Effector memory CD4-positive, alpha-beta T cell (primary cell): ENCODE measurements around the gene SFXN5.

Experiments
- DNase-seq, 3 donors: peaks; one replicate each; pipeline ENCODE4 v3.0.0-alpha.2; 2020
- H3K27ac ChIP-seq: 2 replicates; pipeline ENCODE4 v1.7.0; 2013; ENCODE audit warnings: mild to moderate bottlenecking, low read length, moderate library complexity; ENCODE audit not compliant: insufficient read depth, poor library complexity, severe bottlenecking
- H3K27me3 ChIP-seq: replicated peaks from 2 replicates; pipeline ENCODE4 v1.7.0; 2013; ENCODE audit warnings: mild to moderate bottlenecking, low read length; ENCODE audit not compliant: insufficient read depth, control insufficient read depth, poor library complexity, severe bottlenecking
- H3K36me3 ChIP-seq: 2 replicates; pipeline ENCODE4 v1.7.0; 2013; ENCODE audit warnings: mild to moderate bottlenecking, low read length, moderate library complexity; ENCODE audit not compliant: control insufficient read depth, insufficient read depth
- H3K4me1 ChIP-seq: 2 replicates; pipeline ENCODE4 v1.7.0; 2013; ENCODE audit warnings: low read length, mild to moderate bottlenecking; ENCODE audit not compliant: control insufficient read depth, insufficient read depth, poor library complexity, severe bottlenecking
- H3K4me3 ChIP-seq: 2 replicates; pipeline ENCODE4 v1.7.0; 2013; ENCODE audit warnings: low read length, low read depth, mild to moderate bottlenecking; ENCODE audit not compliant: insufficient read depth, poor library complexity, severe bottlenecking
- H3K9me3 ChIP-seq: 2 replicates; pipeline ENCODE4 v1.7.0; 2013; ENCODE audit warnings: mild to moderate bottlenecking, low read length, moderate library complexity; ENCODE audit not compliant: control insufficient read depth

SFXN5 gene

GRCh38 chr2:72973566-72974435, 97.7 kb downstream of the SFXN5 start:
- H3K9me3 ChIP-seq = no peaks in the 10 kb centered on the region
- no peaks in the 10 kb centered on the region for H3K27me3 ChIP-seq
- DNase-seq = no peak
- no peaks in the 10 kb centered on the region for H3K4me1 ChIP-seq
- no peak overlapping the region for H3K27ac ChIP-seq
- H3K4me3 ChIP-seq = no peak overlapping the region
- H3K36me3 ChIP-seq = no peaks in the 10 kb centered on the region

DNA sequence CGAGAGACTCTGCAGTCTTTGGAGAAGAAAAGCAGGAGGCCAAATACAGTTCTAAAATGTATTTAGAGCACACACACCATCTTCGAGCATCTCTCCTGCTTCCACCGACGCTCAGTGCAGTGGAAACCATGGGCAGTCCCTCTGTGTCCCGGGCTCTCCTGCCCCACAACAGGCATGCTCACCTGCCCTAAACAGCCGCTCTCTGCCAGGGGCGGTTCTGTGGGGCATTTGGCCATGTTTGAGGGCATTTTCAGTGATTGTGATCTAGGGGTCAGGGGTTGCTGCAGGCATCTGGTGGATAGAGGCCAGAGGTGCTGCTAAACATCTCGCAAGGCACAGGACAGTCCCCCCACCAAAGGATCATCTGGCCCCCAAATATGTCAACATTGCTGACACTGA, 98.4 kb downstream of the SFXN5 start:
- H3K27ac ChIP-seq = no peak overlapping the region
- no peak overlapping the region for H3K4me3 ChIP-seq
- H3K4me1 ChIP-seq = no peaks in the 10 kb centered on the region
- H3K9me3 ChIP-seq = no peaks in the 10 kb centered on the region
- H3K36me3 ChIP-seq = no peaks in the 10 kb centered on the region
- no peak for DNase-seq
- no peaks in the 10 kb centered on the region for H3K27me3 ChIP-seq

GRCh38 chr2:72972352-72973136, 99.0 kb downstream of the SFXN5 start:
- H3K4me1 ChIP-seq = no peaks in the 10 kb centered on the region
- no peaks in the 10 kb centered on the region for H3K36me3 ChIP-seq
- H3K27ac ChIP-seq = no peak overlapping the region
- H3K9me3 ChIP-seq = no peaks in the 10 kb centered on the region
- no peak for DNase-seq
- H3K4me3 ChIP-seq = no peak overlapping the region
- H3K27me3 ChIP-seq = no peaks in the 10 kb centered on the region

DNA sequence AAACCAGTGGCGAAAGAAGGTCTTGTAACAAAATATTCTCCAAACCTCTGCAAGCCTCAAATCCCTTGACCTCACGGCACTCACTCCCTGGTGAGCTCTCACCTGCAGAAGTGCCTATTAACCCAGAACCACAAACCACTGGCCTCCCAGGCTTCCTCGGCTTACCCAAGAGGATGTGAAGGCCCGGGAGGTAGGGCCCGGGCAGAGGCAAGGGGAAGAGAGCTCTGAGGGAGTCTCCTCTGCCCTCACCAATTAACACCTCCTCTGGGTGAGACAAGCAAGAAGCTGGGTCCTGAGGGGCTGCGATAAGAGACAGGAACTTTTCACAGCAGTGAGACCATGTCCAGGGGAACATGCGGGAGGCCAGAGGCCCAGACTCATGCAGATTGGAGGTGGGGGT, 100.5 kb downstream of the SFXN5 start:
- H3K4me3 ChIP-seq = no peak overlapping the region
- no peaks in the 10 kb centered on the region for H3K36me3 ChIP-seq
- no peaks in the 10 kb centered on the region for H3K9me3 ChIP-seq
- no peaks in the 10 kb centered on the region for H3K4me1 ChIP-seq
- no peak overlapping the region for H3K27ac ChIP-seq
- no peak for DNase-seq
- H3K27me3 ChIP-seq = no peaks in the 10 kb centered on the region

GRCh38 chr2:72969706-72970105, 101.8 kb downstream of the SFXN5 start:
- no peaks in the 10 kb centered on the region for H3K9me3 ChIP-seq
- H3K4me1 ChIP-seq = no peaks in the 10 kb centered on the region
- DNase-seq = no peak
- no peak overlapping the region for H3K27ac ChIP-seq
- H3K27me3 ChIP-seq = no peaks in the 10 kb centered on the region
- no peaks in the 10 kb centered on the region for H3K36me3 ChIP-seq
- no peak overlapping the region for H3K4me3 ChIP-seq

GRCh38 chr2:72968286-72968685, 103.2 kb downstream of the SFXN5 start:
- Histone ChIP-seq H3K36me3 (no peaks in the 10 kb centered on the region), H3K4me1 (no peaks in the 10 kb centered on the region), H3K27ac (no peak overlapping the region)

DNA sequence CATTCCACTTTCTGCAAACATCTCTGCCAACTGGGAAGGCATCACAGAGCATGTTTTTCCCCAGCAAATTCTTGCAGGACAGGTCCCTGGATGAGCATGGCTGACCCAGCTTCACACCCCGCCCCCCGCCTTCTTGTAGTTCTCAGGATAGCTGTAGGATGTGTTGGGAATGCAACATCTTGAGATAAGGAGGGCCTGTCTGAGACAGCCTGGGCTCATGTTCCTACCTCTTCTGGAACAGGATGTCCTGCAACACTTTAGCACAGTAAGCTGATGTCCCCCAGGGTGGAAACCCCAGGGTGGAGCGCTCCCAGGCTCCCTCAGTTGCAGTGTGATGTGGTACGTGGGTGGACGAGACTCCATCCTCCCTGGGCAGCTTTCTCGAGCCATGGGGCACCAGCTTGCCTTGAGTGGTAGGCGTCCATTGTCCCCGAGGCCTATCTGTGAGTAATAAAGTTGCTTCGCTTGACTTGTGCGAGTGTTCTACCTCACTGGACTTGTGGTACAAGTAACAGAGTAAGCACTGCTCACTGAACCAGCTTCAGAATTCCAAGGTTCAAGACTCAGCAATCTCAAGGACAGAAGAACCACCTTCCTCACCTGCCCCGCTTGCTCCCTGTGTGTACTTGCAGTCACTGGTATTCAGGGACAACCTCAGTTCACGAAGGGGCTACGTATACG, 105.6 kb downstream of the SFXN5 start:
- Histone ChIP-seq H3K9me3 (no peaks in the 10 kb centered on the region), H3K27ac (no peak overlapping the region), H3K4me1 (no peaks in the 10 kb centered on the region), H3K27me3 (no peaks in the 10 kb centered on the region), H3K36me3 (no peaks in the 10 kb centered on the region), H3K4me3 (no peak overlapping the region)
- no peak for DNase-seq

More at GRCh38 chr2:72968286-72968685, 103.2 kb downstream of the SFXN5 start:
- Histone ChIP-seq H3K4me3 (no peak overlapping the region), H3K27me3 (no peaks in the 10 kb centered on the region), H3K9me3 (no peaks in the 10 kb centered on the region)
- DNase-seq = no peak

DNA sequence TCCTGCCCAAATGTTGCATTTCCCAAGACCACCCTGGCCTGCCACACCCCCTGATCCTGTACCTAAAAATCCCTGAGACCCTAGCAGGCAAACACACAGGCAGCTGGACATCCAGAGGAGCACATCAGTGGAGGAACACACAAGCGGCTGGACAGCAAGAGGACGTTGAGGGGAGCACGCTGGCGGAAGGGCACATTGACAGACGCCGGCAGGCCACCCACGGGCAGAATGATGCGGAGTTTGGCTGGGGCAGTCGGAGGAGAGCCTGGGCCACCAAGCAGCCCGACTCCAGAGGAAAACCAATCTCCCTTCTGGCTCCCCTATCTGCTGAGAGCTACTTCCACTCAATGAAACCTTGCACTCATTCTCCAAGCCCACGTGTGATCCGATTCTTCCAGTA, 106.5 kb downstream of the SFXN5 start:
- Histone ChIP-seq H3K4me1 (no peaks in the 10 kb centered on the region), H3K27me3 (no peaks in the 10 kb centered on the region), H3K9me3 (no peaks in the 10 kb centered on the region), H3K36me3 (no peaks in the 10 kb centered on the region), H3K27ac (no peak overlapping the region), H3K4me3 (no peak overlapping the region)
- DNase-seq = no peak

DNA sequence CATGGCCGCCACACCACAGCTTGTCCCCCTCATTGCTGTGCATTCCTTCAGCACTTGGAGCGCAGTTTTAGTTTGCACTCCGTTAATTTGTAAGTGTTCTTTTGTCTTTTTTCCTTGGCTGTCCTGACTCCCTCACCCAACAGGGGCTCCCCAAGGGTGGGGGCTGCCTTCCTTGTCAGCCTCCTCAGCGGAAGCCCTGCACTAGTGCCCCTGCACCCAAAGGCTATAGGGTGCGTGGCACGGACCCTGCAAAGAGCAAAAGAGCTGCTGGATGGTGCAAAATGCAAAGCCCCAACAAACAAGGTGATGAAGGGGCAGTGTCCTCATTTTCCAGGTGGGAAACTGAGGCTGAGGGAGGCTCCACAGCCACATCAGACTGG, 107.4 kb downstream of the SFXN5 start:
- Histone ChIP-seq H3K4me1 (no peaks in the 10 kb centered on the region), H3K9me3 (no peaks in the 10 kb centered on the region), H3K27ac (no peak overlapping the region), H3K4me3 (no peak overlapping the region), H3K36me3 (no peaks in the 10 kb centered on the region), H3K27me3 (no peaks in the 10 kb centered on the region)
- DNase-seq = no peak
